Erythroblast (primary cell): ENCODE data around the gene AGTRAP.

Source experiments
- GATA1 ChIP-seq: IDR thresholded peaks from 2 replicates; pipeline ENCODE4 v1.6.1; 2011; ENCODE audit warnings: low read depth, mild to moderate bottlenecking, control low read depth, low read length, moderate library complexity
- POLR2A ChIP-seq: IDR thresholded peaks from 2 replicates; pipeline ENCODE4 v1.6.1; 2011; ENCODE audit warnings: mild to moderate bottlenecking, low read length

GRCh38 chr1:11768821-11769220 lies 32.9 kb downstream of the AGTRAP start:
- TF ChIP-seq POLR2A (no peak), GATA1 (no peak)
